Measurements from ENCODE around the gene SHISA2. TPM values are rescaled to one million over a fixed set of nuclear protein-coding genes. Genes with fewer than 3 reads are reported as not detected.

The SHISA2 gene
- total RNA-seq, 4 donors from 2014 or later, result 2.8 to 19.3 (median 3.2) TPM

DNA sequence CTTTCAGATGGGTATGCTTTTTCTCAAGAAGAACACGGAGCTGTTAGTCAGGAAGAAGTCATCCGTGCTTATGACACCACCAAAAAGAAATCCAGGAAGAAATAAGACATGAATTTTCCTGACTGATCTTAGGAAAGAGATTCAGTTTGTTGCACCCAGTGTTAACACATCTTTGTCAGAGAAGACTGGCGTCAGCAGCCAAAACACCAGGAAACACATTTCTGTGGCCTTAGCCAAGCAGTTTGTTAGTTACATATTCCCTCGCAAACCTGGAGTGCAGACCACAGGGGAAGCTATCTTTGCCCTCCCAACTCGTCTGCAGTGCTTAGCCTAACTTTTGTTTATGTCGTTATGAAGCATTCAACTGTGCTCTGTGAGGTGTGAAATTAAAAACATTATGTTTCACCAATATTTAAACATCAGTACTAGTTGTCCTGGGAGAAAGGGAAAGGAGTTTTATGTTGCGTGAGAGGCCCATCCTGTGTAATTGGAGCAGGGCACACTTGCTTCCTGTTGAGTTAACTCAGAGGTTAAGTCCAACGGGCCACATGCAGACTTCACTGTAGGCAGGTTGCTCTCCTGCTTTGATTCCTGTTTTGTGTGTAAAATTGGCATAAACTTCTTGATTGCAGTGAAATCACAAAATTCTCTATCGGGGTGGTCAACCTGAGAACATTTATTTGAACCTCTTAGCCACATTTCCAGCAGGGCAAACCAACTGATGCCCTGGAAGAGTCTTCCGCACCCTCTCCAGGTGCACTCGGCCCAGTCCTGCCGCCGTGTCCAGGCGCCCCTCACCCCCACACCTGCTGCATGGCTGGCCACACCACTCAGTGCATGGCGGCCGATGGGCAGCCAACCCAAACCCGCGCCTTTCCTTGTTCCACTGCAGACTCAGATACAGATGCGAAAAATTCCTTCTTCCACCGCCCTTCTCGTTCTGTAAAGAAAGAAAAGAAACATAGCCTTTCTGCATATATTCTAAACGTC is 31.6 kb downstream of the SHISA2 start:
- Histone ChIP-seq H3K27me3 (no peaks in the 10 kb centered on the region), H3K4me3 (no peak overlapping the region), H3K9me3 (no peaks in the 10 kb centered on the region), H3K27ac (peak overlapping the region; percentile 21 to 50 (median 37)), H3K36me3 (no peaks in the 10 kb centered on the region), H3K4me1 (peaks cover 29 to 51% of the 10 kb centered on the region in 2 donors)
- in situ Hi-C loops (cut with MboI; ENCODE audit: low sequenced_read_pairs in 4 of 4), result no loop called here
- TF ChIP-seq CTCF (IDR thresholded peaks at IDR 0.05 in 4 of 5, conservative IDR thresholded peaks at IDR 0.05 in 1 of 5), result no peak
- TF ChIP-seq POLR2A (IDR thresholded peaks at IDR 0.05), result no peak
- intact Hi-C loops (cut with DNase I; ENCODE audit: low total_unique reads), result no loop called here
- ATAC-seq (peak in 1 of 2 donors; percentile 16), DNase-seq (no peak)

- TF ChIP-seq CTCF (IDR thresholded peaks at IDR 0.05 in 4 of 5, conservative IDR thresholded peaks at IDR 0.05 in 1 of 5) (no peak), POLR2A (IDR thresholded peaks at IDR 0.05) (no peak)
- H3K4me3 ChIP-seq, result no peak overlapping the region
- in situ Hi-C loops (cut with MboI; ENCODE audit: low sequenced_read_pairs in 4 of 4), result no loop called here
- intact Hi-C loops (cut with DNase I; ENCODE audit: low total_unique reads), result no loop called here
- ATAC-seq, result no peak
- H3K27me3 ChIP-seq, result no peaks in the 10 kb centered on the region
- peaks cover 29 to 51% of the 10 kb centered on the region in 2 donors for H3K4me1 ChIP-seq
- H3K9me3 ChIP-seq, result no peaks in the 10 kb centered on the region
- no peak for DNase-seq
- no peaks in the 10 kb centered on the region for H3K36me3 ChIP-seq
- H3K27ac ChIP-seq, result peak overlapping the region in 1 of 4 donors; percentile 21
These were observed 32.6 kb downstream of the SHISA2 start for GRCh38 chr13:26019251-26019650.

- intact Hi-C loops (cut with DNase I; ENCODE audit: low total_unique reads) (no loop called here), in situ Hi-C loops (cut with MboI; ENCODE audit: low sequenced_read_pairs in 4 of 4) (no loop called here)
- Histone ChIP-seq H3K4me1 (peaks cover 27 to 48% of the 10 kb centered on the region in 2 donors), H3K27ac (no peak overlapping the region), H3K4me3 (no peak overlapping the region), H3K27me3 (no peaks in the 10 kb centered on the region), H3K9me3 (no peaks in the 10 kb centered on the region), H3K36me3 (no peaks in the 10 kb centered on the region)
- DNase-seq (no peak), ATAC-seq (no peak)
- no peak for TF ChIP-seq POLR2A (IDR thresholded peaks at IDR 0.05)
These were observed 33.7 kb downstream of the SHISA2 start for GRCh38 chr13:26017932-26018665.

DNA sequence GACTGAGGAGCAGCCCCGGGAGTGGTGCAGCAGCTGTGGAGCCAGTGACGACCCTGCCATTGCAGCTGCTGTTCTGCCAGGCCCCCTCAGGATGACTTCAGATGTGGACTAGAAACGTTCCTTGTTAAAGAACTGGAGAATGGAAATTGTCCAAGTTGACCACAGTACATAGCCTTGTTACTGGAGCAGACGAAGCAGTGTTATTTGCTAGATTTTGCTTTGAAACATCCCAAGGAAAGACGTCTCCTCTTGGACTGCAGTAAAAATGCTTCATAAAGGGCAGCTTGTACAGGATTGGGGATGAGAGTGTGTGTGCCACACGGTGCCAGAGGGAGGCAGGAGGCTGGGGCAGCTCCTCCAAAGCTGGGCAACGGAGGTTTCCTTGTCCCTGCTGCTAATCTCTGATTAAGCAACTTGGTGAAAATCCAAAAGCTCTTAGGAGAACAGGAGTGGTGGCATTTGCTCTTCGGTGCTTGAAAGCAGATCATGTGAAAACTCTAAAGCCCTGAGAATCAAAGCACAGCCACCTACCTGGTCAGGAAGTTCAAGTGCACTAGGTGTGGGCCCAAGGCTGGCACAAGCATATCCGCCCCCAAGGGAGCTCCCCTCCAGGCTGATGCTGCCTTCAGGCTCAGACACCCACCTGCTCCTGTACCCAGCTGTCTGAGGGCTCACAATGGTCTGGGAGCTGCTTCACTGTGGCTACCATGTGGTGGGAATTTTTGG is 34.5 kb downstream of the SHISA2 start:
- no peaks in the 10 kb centered on the region for H3K36me3 ChIP-seq
- peaks cover 22 to 43% of the 10 kb centered on the region in 2 donors for H3K4me1 ChIP-seq
- no peaks in the 10 kb centered on the region for H3K9me3 ChIP-seq
- H3K27me3 ChIP-seq, result no peaks in the 10 kb centered on the region
- TF ChIP-seq POLR2A (IDR thresholded peaks at IDR 0.05), result no peak
- no peak for TF ChIP-seq CTCF (IDR thresholded peaks at IDR 0.05 in 4 of 5, conservative IDR thresholded peaks at IDR 0.05 in 1 of 5)
- ATAC-seq, result peak in 1 of 2 donors; percentile 53
- no peak overlapping the region for H3K4me3 ChIP-seq
- intact Hi-C loops (cut with DNase I; ENCODE audit: low total_unique reads) (no loop called here), in situ Hi-C loops (cut with MboI; ENCODE audit: low sequenced_read_pairs in 4 of 4) (no loop called here)
- DNase-seq, result no peak
- peak overlapping the region in 1 of 4 donors; percentile 14 for H3K27ac ChIP-seq

Measured in gastrocnemius medialis (tissue), 4 donors.